HG02840 (cell line): ENCODE data around the gene GNB5.

Experiments
- ATAC-seq: cut with Tn5 transposase; IDR thresholded peaks from one replicate; pipeline ENCODE4 v1.9.1; 2021; ENCODE audit warnings: mild to moderate bottlenecking, moderate library complexity, moderate number of reproducible peaks; ENCODE audit not compliant: unreplicated experiment, low FRiP score

GNB5 gene

GRCh38 chr15:52150043-52150825, 41.0 kb downstream of the GNB5 start:
- no peak for ATAC-seq

- ATAC-seq, result no peak
These were observed 42.8 kb downstream of the GNB5 start for GRCh38 chr15:52148403-52148802.

- ATAC-seq, result no peak
These were observed 44.4 kb downstream of the GNB5 start for GRCh38 chr15:52146776-52147175.

- ATAC-seq, result no peak
These were observed 44.9 kb downstream of the GNB5 start for GRCh38 chr15:52146261-52146660.

- ATAC-seq, result no peak
These were observed 46.5 kb downstream of the GNB5 start for GRCh38 chr15:52144656-52145178.

- ATAC-seq, result no peak
These were observed 47.3 kb downstream of the GNB5 start for GRCh38 chr15:52143873-52144272.

GRCh38 chr15:52140646-52141045, 50.5 kb downstream of the GNB5 start:
- ATAC-seq, result no peak

- ATAC-seq, result no peak
These were observed 51.4 kb downstream of the GNB5 start for GRCh38 chr15:52139599-52140462.

- ATAC-seq, result no peak
These were observed 53.5 kb downstream of the GNB5 start for GRCh38 chr15:52137432-52138357.

- no peak for ATAC-seq
These were observed 54.7 kb downstream of the GNB5 start for GRCh38 chr15:52136442-52136980.

- ATAC-seq, result no peak
These were observed 56.6 kb downstream of the GNB5 start for GRCh38 chr15:52134502-52135144.

- ATAC-seq, result no peak
These were observed 57.5 kb downstream of the GNB5 start for GRCh38 chr15:52133510-52134220.

- ATAC-seq, result no peak
These were observed 59.1 kb downstream of the GNB5 start for GRCh38 chr15:52132066-52132465.

- ATAC-seq, result no peak
These were observed 62.6 kb downstream of the GNB5 start for GRCh38 chr15:52128568-52128967.

GRCh38 chr15:52124270-52124880, 66.8 kb downstream of the GNB5 start:
- no peak for ATAC-seq

GRCh38 chr15:52121896-52122295, 69.3 kb downstream of the GNB5 start:
- ATAC-seq, result no peak

- ATAC-seq, result no peak
These were observed 70.2 kb downstream of the GNB5 start for GRCh38 chr15:52121006-52121405.

- ATAC-seq, result no peak
These were observed 70.7 kb downstream of the GNB5 start for GRCh38 chr15:52120488-52120887.
